A549 treated with Mapracorat at 1 μM for 4 hours (cell line): Measurements from ENCODE around the gene OR4L1. TPM values are rescaled to one million over a fixed set of nuclear protein-coding genes. Genes with fewer than 3 reads are reported as not detected.

Source experiments
- total RNA-seq: library from RNA; stranded (reverse); fragments of 200-300 nt; extraction: Qiagen RNA extraction; gene quantifications from 5 replicates; pipeline ENCODE4 v1.2.3, GENCODE V29; 2022

Gene OR4L1, protein sequence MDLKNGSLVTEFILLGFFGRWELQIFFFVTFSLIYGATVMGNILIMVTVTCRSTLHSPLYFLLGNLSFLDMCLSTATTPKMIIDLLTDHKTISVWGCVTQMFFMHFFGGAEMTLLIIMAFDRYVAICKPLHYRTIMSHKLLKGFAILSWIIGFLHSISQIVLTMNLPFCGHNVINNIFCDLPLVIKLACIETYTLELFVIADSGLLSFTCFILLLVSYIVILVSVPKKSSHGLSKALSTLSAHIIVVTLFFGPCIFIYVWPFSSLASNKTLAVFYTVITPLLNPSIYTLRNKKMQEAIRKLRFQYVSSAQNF
- not detected in 5 replicates for total RNA-seq

GRCh38 chr14:20059745-20060144 lies at the start of gene OR4L1:
OR4L1 (plus strand) TSS chr14:20060045; CDS start chr14:20060045, 0 bp downstream.

GRCh38 chr14:20019257-20019865 lies 40.5 kb upstream of the OR4L1 start, which contains the start of gene OR4K14:
OR4K14 (minus strand) TSS chr14:20019307; CDS start chr14:20015193, 4,114 bp downstream.

DNA sequence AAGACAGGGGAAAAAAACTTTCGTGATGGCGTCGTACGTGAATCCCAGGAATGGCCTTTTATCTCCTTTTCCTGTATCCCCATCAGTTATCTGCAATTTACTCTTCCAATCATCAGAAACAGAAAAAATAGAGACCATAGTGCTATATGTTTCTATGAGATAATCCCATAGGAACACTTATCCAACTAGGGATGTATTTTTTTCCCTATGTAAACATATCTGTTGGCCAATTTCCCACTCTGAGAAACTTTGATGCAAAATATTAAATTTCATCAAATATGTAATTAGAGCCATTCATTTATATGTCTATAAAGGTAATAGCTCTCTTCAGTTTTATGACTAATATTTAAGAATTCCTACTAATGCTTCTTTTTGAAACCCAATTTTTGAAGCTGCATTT lies 23.9 kb upstream of the OR4L1 start, which contains the start of gene OR4K13:
Gene OR4K13, minus strand, starts transcription at position 101 of the 400 bp plus-strand sequence. CDS start 1,280 bp downstream, outside the sequence.

DNA sequence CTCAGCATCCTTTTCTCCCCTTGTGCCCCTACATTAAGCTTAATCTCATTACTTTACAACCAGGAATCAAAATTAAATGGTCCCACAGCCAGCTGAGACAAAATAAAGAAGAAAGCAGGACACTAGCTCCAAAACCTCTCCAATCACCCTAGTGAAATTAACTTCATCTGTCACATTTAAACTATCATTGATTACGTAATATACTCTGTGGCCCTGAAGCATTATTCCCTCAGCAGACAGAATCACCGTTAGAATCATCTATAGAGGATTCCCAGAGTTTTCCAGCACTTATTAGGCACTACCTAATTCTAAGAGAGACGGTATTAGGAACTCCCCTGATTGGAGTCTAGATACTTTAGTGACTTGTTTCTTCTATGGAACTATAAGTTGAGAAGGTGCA lies 50.6 kb downstream of the OR4L1 start, which contains the start of gene OR4K17:
Gene OR4K17, plus strand, starts transcription at position 302 of the 400 bp plus-strand sequence. CDS start 6,761 bp downstream, outside the sequence.

Other genes with a start within 250 kb of the OR4L1 start
- gene OR4K2, start 184.9 kb upstream of the OR4L1 start, total RNA-seq = not detected in 5 replicates
- not detected in 5 replicates for gene OR4K5, start 139.4 kb upstream of the OR4L1 start, total RNA-seq
- not detected in 5 replicates for gene OR4K1, start 129.1 kb upstream of the OR4L1 start, total RNA-seq
- not detected in 5 replicates for gene OR4K15, start 84.5 kb upstream of the OR4L1 start, total RNA-seq
- gene OR4Q2, start 57.9 kb upstream of the OR4L1 start, total RNA-seq = not detected in 5 replicates
- gene OR4K14, start 40.7 kb upstream of the OR4L1 start, total RNA-seq = not detected in 5 replicates
- not detected in 5 replicates for gene OR4K13, start 24.0 kb upstream of the OR4L1 start, total RNA-seq
- gene OR4K17, start 50.7 kb downstream of the OR4L1 start, total RNA-seq = not detected in 5 replicates
- gene OR4N5, start 78.8 kb downstream of the OR4L1 start, total RNA-seq = not detected in 5 replicates
- gene OR11G2, start 130.9 kb downstream of the OR4L1 start, total RNA-seq = not detected in 5 replicates
- not detected in 5 replicates for gene OR11H6, start 163.7 kb downstream of the OR4L1 start, total RNA-seq
- gene OR11H7, start 168.9 kb downstream of the OR4L1 start, total RNA-seq = not detected in 5 replicates
- not detected in 5 replicates for gene OR11H4, start 179.2 kb downstream of the OR4L1 start, total RNA-seq
- gene TTC5, start 245.9 kb downstream of the OR4L1 start, total RNA-seq = 15.1 to 23.6 TPM (median 18.9 TPM) in 5 replicates